ENCODE measurements around the gene FBXO42. TPM values are rescaled to one million over a fixed set of nuclear protein-coding genes. Genes with fewer than 3 reads are reported as not detected.
A peak's percentile ranks its signal among the peaks of the same experiment; 100 is the strongest.

The FBXO42 gene
- total and polyA plus RNA-seq, 9 of the 15 experiments (the other 6 are each of a cell fraction or from before 2014, with no cell fraction given) = 7.2 to 24.8 (median 17.4) TPM

DNA sequence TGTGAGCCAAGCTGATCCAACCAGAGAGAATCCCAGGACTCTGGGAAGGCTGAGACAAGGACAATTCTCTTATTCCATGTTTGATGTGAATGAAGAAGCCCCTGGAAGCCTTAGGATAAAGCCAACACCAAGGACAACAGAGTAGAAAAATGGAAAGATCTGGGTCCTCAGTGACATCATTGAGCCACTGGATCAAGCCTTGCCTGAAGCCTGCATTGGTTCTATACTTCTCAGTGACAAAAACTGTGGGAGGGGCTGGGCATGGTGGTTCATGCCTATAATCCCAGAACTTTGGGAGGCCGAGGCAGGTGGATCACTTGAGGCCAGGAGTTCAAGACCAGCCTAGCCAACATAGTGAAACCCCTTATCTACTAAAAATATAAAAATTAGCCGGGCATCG is 155.4 kb downstream of the FBXO42 start (continued):
- TF ChIP-seq, protein P1, sequence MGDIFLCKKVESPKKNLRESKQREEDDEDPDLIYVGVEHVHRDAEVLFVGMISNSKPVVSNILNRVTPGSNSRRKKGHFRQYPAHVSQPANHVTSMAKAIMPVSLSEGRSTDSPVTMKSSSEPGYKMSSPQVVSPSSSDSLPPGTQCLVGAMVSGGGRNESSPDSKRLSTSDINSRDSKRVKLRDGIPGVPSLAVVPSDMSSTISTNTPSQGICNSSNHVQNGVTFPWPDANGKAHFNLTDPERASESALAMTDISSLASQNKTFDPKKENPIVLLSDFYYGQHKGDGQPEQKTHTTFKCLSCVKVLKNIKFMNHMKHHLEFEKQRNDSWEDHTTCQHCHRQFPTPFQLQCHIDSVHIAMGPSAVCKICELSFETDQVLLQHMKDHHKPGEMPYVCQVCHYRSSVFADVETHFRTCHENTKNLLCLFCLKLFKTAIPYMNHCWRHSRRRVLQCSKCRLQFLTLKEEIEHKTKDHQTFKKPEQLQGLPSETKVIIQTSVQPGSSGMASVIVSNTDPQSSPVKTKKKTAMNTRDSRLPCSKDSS (IDR thresholded peaks at IDR 0.05; ENCODE audit: low read depth, partially characterized antibody) = no peak
- no peak for TF ChIP-seq GTF2F1 (IDR thresholded peaks at IDR 0.05; ENCODE audit: low read depth, low read length)
- TF ChIP-seq ZNF408 (CRISPR knock-in tag; IDR thresholded peaks at IDR 0.05; ENCODE audit: low read depth) = no peak
- peak; percentile 85 for TF ChIP-seq RBM25 (IDR thresholded peaks at IDR 0.05; ENCODE audit: low read depth, low read length, severe bottlenecking)
- TF ChIP-seq, protein P2, sequence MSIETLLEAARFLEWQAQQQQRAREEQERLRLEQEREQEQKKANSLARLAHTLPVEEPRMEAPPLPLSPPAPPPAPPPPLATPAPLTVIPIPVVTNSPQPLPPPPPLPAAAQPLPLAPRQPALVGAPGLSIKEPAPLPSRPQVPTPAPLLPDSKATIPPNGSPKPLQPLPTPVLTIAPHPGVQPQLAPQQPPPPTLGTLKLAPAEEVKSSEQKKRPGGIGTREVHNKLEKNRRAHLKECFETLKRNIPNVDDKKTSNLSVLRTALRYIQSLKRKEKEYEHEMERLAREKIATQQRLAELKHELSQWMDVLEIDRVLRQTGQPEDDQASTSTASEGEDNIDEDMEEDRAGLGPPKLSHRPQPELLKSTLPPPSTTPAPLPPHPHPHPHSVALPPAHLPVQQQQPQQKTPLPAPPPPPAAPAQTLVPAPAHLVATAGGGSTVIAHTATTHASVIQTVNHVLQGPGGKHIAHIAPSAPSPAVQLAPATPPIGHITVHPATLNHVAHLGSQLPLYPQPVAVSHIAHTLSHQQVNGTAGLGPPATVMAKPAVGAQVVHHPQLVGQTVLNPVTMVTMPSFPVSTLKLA (conservative IDR thresholded peaks at IDR 0.05) = no peak
- no peak for TF ChIP-seq KLF16 (IDR thresholded peaks at IDR 0.05)
- no peak for TF ChIP-seq GATAD2A (IDR thresholded peaks at IDR 0.05)
- TF ChIP-seq, protein P3, sequence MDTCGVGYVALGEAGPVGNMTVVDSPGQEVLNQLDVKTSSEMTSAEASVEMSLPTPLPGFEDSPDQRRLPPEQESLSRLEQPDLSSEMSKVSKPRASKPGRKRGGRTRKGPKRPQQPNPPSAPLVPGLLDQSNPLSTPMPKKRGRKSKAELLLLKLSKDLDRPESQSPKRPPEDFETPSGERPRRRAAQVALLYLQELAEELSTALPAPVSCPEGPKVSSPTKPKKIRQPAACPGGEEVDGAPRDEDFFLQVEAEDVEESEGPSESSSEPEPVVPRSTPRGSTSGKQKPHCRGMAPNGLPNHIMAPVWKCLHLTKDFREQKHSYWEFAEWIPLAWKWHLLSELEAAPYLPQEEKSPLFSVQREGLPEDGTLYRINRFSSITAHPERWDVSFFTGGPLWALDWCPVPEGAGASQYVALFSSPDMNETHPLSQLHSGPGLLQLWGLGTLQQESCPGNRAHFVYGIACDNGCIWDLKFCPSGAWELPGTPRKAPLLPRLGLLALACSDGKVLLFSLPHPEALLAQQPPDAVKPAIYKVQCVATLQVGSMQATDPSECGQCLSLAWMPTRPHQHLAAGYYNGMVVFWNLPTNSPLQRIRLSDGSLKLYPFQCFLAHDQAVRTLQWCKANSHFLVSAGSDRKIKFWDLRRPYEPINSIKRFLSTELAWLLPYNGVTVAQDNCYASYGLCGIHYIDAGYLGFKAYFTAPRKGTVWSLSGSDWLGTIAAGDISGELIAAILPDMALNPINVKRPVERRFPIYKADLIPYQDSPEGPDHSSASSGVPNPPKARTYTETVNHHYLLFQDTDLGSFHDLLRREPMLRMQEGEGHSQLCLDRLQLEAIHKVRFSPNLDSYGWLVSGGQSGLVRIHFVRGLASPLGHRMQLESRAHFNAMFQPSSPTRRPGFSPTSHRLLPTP (IDR thresholded peaks at IDR 0.05; ENCODE audit: borderline replicate concordance, extremely low read depth, insufficient read length) = no peak
- TF ChIP-seq, protein P4, sequence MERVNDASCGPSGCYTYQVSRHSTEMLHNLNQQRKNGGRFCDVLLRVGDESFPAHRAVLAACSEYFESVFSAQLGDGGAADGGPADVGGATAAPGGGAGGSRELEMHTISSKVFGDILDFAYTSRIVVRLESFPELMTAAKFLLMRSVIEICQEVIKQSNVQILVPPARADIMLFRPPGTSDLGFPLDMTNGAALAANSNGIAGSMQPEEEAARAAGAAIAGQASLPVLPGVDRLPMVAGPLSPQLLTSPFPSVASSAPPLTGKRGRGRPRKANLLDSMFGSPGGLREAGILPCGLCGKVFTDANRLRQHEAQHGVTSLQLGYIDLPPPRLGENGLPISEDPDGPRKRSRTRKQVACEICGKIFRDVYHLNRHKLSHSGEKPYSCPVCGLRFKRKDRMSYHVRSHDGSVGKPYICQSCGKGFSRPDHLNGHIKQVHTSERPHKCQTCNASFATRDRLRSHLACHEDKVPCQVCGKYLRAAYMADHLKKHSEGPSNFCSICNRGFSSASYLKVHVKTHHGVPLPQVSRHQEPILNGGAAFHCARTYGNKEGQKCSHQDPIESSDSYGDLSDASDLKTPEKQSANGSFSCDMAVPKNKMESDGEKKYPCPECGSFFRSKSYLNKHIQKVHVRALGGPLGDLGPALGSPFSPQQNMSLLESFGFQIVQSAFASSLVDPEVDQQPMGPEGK (CRISPR knock-in tag; IDR thresholded peaks at IDR 0.05; ENCODE audit: borderline replicate concordance) = no peak
- no peak for TF ChIP-seq DIDO1 (tag; IDR thresholded peaks at IDR 0.05; ENCODE audit: low read depth)
- no peak for TF ChIP-seq HDGF (IDR thresholded peaks at IDR 0.05)
- TF ChIP-seq, protein P5, sequence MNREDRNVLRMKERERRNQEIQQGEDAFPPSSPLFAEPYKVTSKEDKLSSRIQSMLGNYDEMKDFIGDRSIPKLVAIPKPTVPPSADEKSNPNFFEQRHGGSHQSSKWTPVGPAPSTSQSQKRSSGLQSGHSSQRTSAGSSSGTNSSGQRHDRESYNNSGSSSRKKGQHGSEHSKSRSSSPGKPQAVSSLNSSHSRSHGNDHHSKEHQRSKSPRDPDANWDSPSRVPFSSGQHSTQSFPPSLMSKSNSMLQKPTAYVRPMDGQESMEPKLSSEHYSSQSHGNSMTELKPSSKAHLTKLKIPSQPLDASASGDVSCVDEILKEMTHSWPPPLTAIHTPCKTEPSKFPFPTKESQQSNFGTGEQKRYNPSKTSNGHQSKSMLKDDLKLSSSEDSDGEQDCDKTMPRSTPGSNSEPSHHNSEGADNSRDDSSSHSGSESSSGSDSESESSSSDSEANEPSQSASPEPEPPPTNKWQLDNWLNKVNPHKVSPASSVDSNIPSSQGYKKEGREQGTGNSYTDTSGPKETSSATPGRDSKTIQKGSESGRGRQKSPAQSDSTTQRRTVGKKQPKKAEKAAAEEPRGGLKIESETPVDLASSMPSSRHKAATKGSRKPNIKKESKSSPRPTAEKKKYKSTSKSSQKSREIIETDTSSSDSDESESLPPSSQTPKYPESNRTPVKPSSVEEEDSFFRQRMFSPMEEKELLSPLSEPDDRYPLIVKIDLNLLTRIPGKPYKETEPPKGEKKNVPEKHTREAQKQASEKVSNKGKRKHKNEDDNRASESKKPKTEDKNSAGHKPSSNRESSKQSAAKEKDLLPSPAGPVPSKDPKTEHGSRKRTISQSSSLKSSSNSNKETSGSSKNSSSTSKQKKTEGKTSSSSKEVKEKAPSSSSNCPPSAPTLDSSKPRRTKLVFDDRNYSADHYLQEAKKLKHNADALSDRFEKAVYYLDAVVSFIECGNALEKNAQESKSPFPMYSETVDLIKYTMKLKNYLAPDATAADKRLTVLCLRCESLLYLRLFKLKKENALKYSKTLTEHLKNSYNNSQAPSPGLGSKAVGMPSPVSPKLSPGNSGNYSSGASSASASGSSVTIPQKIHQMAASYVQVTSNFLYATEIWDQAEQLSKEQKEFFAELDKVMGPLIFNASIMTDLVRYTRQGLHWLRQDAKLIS (CRISPR knock-in tag; IDR thresholded peaks at IDR 0.05) = no peak
- no peak for TF ChIP-seq JUND (IDR thresholded peaks at IDR 0.05; ENCODE audit: borderline replicate concordance, low read depth, low read length)
- 0 out of 3 replicates have a peak, but pooled peaks have one; percentile 28 for TF ChIP-seq JUND (tag; IDR thresholded peaks at IDR 0.05; ENCODE audit: borderline replicate concordance, low read depth, low read length)

All from K562 (cell line).